K562 (cell line): ENCODE data around the gene ZNF598. TPM values are rescaled to one million over a fixed set of nuclear protein-coding genes. Genes with fewer than 3 reads are reported as not detected.
A peak's percentile ranks its signal among the peaks of the same experiment; 100 is the strongest.

ENCODE experiments used
- ATAC-seq: fragments of 200-7000 bp; cut with Tn5 transposase; 3 replicates; pipeline ENCODE4 v1.9.1; 2020; ENCODE audit warnings: moderate library complexity
- BruUV-seq: library from RNA; stranded (reverse); fragments of 400-500 nt; replicated peaks from 2 replicates; lab custom pipeline; 2021; lab: Mats Ljungman, UMichigan
- CTCF ChIA-PET: fragments of 300-600 bp; formaldehyde crosslinking; extraction: SDS; loops from one replicate; lab custom pipeline; 2021; ENCODE audit warnings: low intra/inter-chr PET ratio; lab: Yijun Ruan, JAX
- POLR2A ChIA-PET: fragments of 300-600, 350-650 bp; sonication (Branson Sonifier 250); formaldehyde crosslinking; extraction: SDS; loops from one replicate; lab custom pipeline; 2021; ENCODE audit warnings: antibody characterized with exemption, inconsistent platforms; lab: Yijun Ruan, JAX
- DNase-seq, 4 experiments: peaks; one replicate each; pipeline versions ENCODE4 v3.0.0 to v3.0.0-alpha.2; 2011 to 2018; ENCODE audit warnings: low spot score in 3 of 4, mixed read lengths in 3 of 4; ENCODE audit errors: extremely low read depth in 1 of 4
- FAIRE-seq: peaks from 2 replicates; lab custom pipeline; 2011; peaks lifted over from hg19 to GRCh38; lab: Jason Lieb, UNC
- H2AFZ ChIP-seq: 2 replicates; pipeline ENCODE4 v1.6.0; 2011; ENCODE audit warnings: low read depth, low read length, control low read depth, inconsistent platforms
- H3K27ac ChIP-seq: fragments of 200-600 bp; 3 replicates; pipeline ENCODE4 v1.8.0; 2011; ENCODE audit warnings: low read depth, mild to moderate bottlenecking, control low read depth, inconsistent platforms, low read length, moderate library complexity, mixed read lengths; ENCODE audit errors: extremely low read depth
- H3K27me3 ChIP-seq, 2 experiments: fragments of 300-600 bp in 1 of 2; 2 replicates in 1 of 2; 3 replicates in 1 of 2; pipeline versions ENCODE4 v1.6.0 to v1.8.0; 2011; ENCODE audit warnings: inconsistent platforms in 2 of 2, low read length in 2 of 2, mild to moderate bottlenecking in 1 of 2, mixed read lengths in 1 of 2, moderate library complexity in 1 of 2; ENCODE audit not compliant: control insufficient read depth in 2 of 2, insufficient read depth in 2 of 2
- H3K36me3 ChIP-seq: fragments of 300-600 bp; 3 replicates; pipeline ENCODE4 v1.8.0; 2011; ENCODE audit warnings: mild to moderate bottlenecking, low read length, inconsistent platforms; ENCODE audit not compliant: control insufficient read depth, insufficient read depth
- H3K4me1 ChIP-seq, 2 experiments: fragments of 200-600 bp in 1 of 2; replicated peaks in 1 of 2; 2 replicates in 1 of 2; 3 replicates in 1 of 2; pipeline versions ENCODE4 v1.5.1 to v1.8.0; 2011; ENCODE audit warnings: inconsistent platforms in 2 of 2, low read length in 2 of 2, mild to moderate bottlenecking in 1 of 2, mixed read lengths in 1 of 2, moderate library complexity in 1 of 2; ENCODE audit not compliant: control insufficient read depth in 2 of 2, insufficient read depth in 2 of 2
- H3K4me2 ChIP-seq: 2 replicates; pipeline ENCODE4 v1.6.1; 2011; ENCODE audit warnings: low read length, control low read depth, inconsistent platforms, mixed read lengths; ENCODE audit not compliant: insufficient read depth
- H3K4me3 ChIP-seq: fragments of 200-600 bp; sonication (generic), shearing (Covaris generic); 2 replicates; pipeline ENCODE4 v1.5.1; 2016; ENCODE audit warnings: control low read depth, inconsistent platforms
- H3K79me2 ChIP-seq: fragments of 200-600 bp; 3 replicates; pipeline ENCODE4 v1.8.0; 2011; ENCODE audit warnings: low read length, inconsistent platforms; ENCODE audit not compliant: control insufficient read depth, insufficient read depth
- H3K9ac ChIP-seq, 2 experiments: 2 replicates each; pipeline versions ENCODE4 v1.6.0 to v1.6.1; 2011; ENCODE audit warnings: low read depth in 2 of 2, low read length in 2 of 2, control low read depth in 1 of 2, inconsistent platforms in 1 of 2, mild to moderate bottlenecking in 1 of 2, mixed read lengths in 1 of 2; ENCODE audit not compliant: insufficient read depth in 1 of 2
- H3K9me1 ChIP-seq: one replicate; pipeline ENCODE4 v1.6.0; 2011; ENCODE audit warnings: inconsistent platforms, mild to moderate bottlenecking, low read length, moderate library complexity; ENCODE audit not compliant: control insufficient read depth, insufficient read depth
- H3K9me3 ChIP-seq: replicated peaks from 2 replicates; pipeline ENCODE4 v1.5.1; 2011; ENCODE audit warnings: low read depth, low read length, inconsistent platforms; ENCODE audit not compliant: control insufficient read depth, insufficient read depth
- H4K20me1 ChIP-seq: replicated peaks from 2 replicates; pipeline ENCODE4 v1.6.1; 2011; ENCODE audit warnings: low read length, inconsistent platforms, mixed read lengths; ENCODE audit not compliant: control insufficient read depth, insufficient read depth
- CGGBP1 ChIP-seq: fragments of 250-450 bp; sonication (Bioruptor Pico); IDR thresholded peaks from 2 replicates; pipeline ENCODE4 v1.9.0; 2021; ENCODE audit warnings: mild to moderate bottlenecking
- DDX20 ChIP-seq: fragments of 450-650 bp; IDR thresholded peaks from 2 replicates; pipeline ENCODE4 v1.6.1; 2016; ENCODE audit warnings: missing genetic modification characterization, low read depth, mild to moderate bottlenecking, missing compliant biosample characterization, moderate library complexity
- HDAC1 ChIP-seq, 2 experiments: fragments of 450-650 bp; IDR thresholded peaks; 2 replicates each; pipeline ENCODE4 v1.6.1; 2016 to 2017; ENCODE audit warnings: inconsistent platforms in 1 of 2, mild to moderate bottlenecking in 1 of 2, moderate library complexity in 1 of 2
- HDAC6 ChIP-seq: IDR thresholded peaks from 2 replicates; pipeline ENCODE4 v1.6.1; 2012; ENCODE audit warnings: low read depth, mild to moderate bottlenecking, control low read depth, inconsistent platforms, low read length, moderate library complexity
- HIVEP1 ChIP-seq: fragments of 250-450 bp; sonication (Bioruptor Pico); IDR thresholded peaks from 2 replicates; pipeline ENCODE4 v1.4.0; 2020; ENCODE audit warnings: mild to moderate bottlenecking
- MED1 ChIP-seq: sonication (generic); formaldehyde crosslinking; IDR thresholded peaks from 2 replicates; pipeline ENCODE4 v1.8.1; 2023; ENCODE audit warnings: missing genetic modification reagents, borderline replicate concordance
- NFIC ChIP-seq: fragments of 450-650 bp; IDR thresholded peaks from 2 replicates; pipeline ENCODE4 v1.6.1; 2017; ENCODE audit warnings: mild to moderate bottlenecking, inconsistent platforms
- NR2C1 ChIP-seq, 2 experiments: fragments of 450-650 bp; IDR thresholded peaks; 2 replicates each; pipeline ENCODE4 v1.6.1; 2017; ENCODE audit warnings: mild to moderate bottlenecking in 2 of 2, antibody characterized with exemption in 1 of 2, inconsistent platforms in 1 of 2, missing compliant biosample characterization in 1 of 2, missing genetic modification characterization in 1 of 2
- POLR2B ChIP-seq: fragments of 450-650 bp; IDR thresholded peaks from 2 replicates; pipeline ENCODE4 v1.6.1; 2018; ENCODE audit warnings: low read depth; ENCODE audit not compliant: partially characterized antibody
- POLR3A ChIP-seq: IDR thresholded peaks from 2 replicates; pipeline ENCODE4 v1.6.1; 2011; ENCODE audit warnings: borderline replicate concordance, mild to moderate bottlenecking, moderate library complexity; ENCODE audit not compliant: insufficient read length, insufficient read depth; ENCODE audit errors: extremely low read depth
- SIN3A ChIP-seq, 2 experiments: fragments of 150-350 bp in 1 of 2; IDR thresholded peaks; 2 replicates each; pipeline ENCODE4 v1.6.1; 2011 to 2016; ENCODE audit warnings: borderline replicate concordance in 2 of 2, low read depth in 2 of 2, low read length in 2 of 2, mild to moderate bottlenecking in 2 of 2, moderate library complexity in 2 of 2; ENCODE audit not compliant: control insufficient read depth in 1 of 2
- SMAD2 ChIP-seq: fragments of 150-350 bp; IDR thresholded peaks from 2 replicates; pipeline ENCODE4 v1.6.1; 2014; ENCODE audit warnings: low read depth, mild to moderate bottlenecking, low read length
- SPI1 ChIP-seq: IDR thresholded peaks from 2 replicates; pipeline ENCODE4 v1.6.1; 2011; ENCODE audit warnings: low read depth, low read length, control low read depth, borderline replicate concordance
- U2AF1 ChIP-seq: fragments of 200-400 bp; formaldehyde crosslinking; optimal IDR thresholded peaks from 2 replicates; pipeline ENCODE3; 2017; ENCODE audit warnings: mild to moderate bottlenecking, low read depth, low read length, moderate library complexity
- USF1 ChIP-seq: sonication (generic); formaldehyde crosslinking; IDR thresholded peaks from 2 replicates; pipeline ENCODE4 v1.9.0; 2022; ENCODE audit warnings: mild to moderate bottlenecking, missing genetic modification reagents
- ZNF12 ChIP-seq: sonication (generic); formaldehyde crosslinking; IDR thresholded peaks from 2 replicates; pipeline ENCODE4 v1.4.0; 2020; ENCODE audit warnings: mild to moderate bottlenecking, missing genetic modification reagents
- ZNF197 ChIP-seq: fragments of 200-800 bp; sonication (Bioruptor generic); IDR thresholded peaks from 2 replicates; pipeline ENCODE4 v1.6.1; 2016; ENCODE audit warnings: low read depth, missing genetic modification characterization, missing compliant biosample characterization
- ZNF408 ChIP-seq: fragments of 250-450 bp; sonication (Bioruptor Pico); IDR thresholded peaks from 2 replicates; pipeline ENCODE4 v1.4.0; 2020; ENCODE audit warnings: low read depth, mild to moderate bottlenecking, moderate library complexity
- ZNF445 ChIP-seq: fragments of 250-450 bp; sonication (Bioruptor Pico); IDR thresholded peaks from 2 replicates; pipeline ENCODE4 v1.4.0; 2020; ENCODE audit warnings: low read depth, mild to moderate bottlenecking, moderate library complexity
- WGBS: fragments of 100-300 bp; shearing (Covaris generic); methylation state at CpG from one replicate; pipeline ENCODE4 v1.1.6; 2016; ENCODE audit warnings: low coverage, mixed read lengths; ENCODE audit not compliant: insufficient coverage; ENCODE audit errors: missing lambda C conversion rate; 5-methylcytosine and 5-hydroxymethylcytosine counted together
- in situ Hi-C: fragments of 300-500 bp; cut with MboI; formaldehyde crosslinking; loops from 4 replicates; pipeline ENCODE4 v1.15.0; 2018; ENCODE audit warnings: inconsistent platforms, mixed read lengths
- intact Hi-C: fragments of 100-400 bp; cut with micrococcal nuclease; formaldehyde crosslinking; loops from 2 replicates; pipeline ENCODE4 v1.14.2; 2022
- polyA plus RNA-seq, 8 experiments: library from polyadenylated mRNA; depleted of rRNA in 4 of 8; stranded (reverse) in 5 of 8; unstranded in 3 of 8; fragments of >200 nt; fragmentation: Nextera tagmentation in 2 of 8; fragmentation: Illumina TruSeq in 1 of 8; extraction: Ambion mirVana in 2 of 8; extraction: Trizol in 1 of 8; gene quantifications; 2 replicates each; pipeline versions ENCODE4 v1.2.1 to v1.2.3, GENCODE V29; 2011 to 2014; ENCODE audit warnings: inconsistent platforms in 1 of 8, missing spikeins in 1 of 8
- total RNA-seq, 7 experiments: library from RNA; depleted of rRNA in 6 of 7; stranded (reverse); fragments of >200 nt in 6 of 7; fragmentation: Illumina TruSeq in 2 of 7; extraction: Trizol in 2 of 7; gene quantifications; 2 replicates each; pipeline versions ENCODE4 v1.2.1 to v1.2.3, GENCODE V29; 2011 to 2021; ENCODE audit warnings: low replicate concordance in 1 of 7

Gene ZNF598
- total and polyA plus RNA-seq, 9 of the 15 experiments (the other 6 are each of a cell fraction or from before 2014, with no cell fraction given), result 0.11 to 115 (median 29.6) TPM

DNA sequence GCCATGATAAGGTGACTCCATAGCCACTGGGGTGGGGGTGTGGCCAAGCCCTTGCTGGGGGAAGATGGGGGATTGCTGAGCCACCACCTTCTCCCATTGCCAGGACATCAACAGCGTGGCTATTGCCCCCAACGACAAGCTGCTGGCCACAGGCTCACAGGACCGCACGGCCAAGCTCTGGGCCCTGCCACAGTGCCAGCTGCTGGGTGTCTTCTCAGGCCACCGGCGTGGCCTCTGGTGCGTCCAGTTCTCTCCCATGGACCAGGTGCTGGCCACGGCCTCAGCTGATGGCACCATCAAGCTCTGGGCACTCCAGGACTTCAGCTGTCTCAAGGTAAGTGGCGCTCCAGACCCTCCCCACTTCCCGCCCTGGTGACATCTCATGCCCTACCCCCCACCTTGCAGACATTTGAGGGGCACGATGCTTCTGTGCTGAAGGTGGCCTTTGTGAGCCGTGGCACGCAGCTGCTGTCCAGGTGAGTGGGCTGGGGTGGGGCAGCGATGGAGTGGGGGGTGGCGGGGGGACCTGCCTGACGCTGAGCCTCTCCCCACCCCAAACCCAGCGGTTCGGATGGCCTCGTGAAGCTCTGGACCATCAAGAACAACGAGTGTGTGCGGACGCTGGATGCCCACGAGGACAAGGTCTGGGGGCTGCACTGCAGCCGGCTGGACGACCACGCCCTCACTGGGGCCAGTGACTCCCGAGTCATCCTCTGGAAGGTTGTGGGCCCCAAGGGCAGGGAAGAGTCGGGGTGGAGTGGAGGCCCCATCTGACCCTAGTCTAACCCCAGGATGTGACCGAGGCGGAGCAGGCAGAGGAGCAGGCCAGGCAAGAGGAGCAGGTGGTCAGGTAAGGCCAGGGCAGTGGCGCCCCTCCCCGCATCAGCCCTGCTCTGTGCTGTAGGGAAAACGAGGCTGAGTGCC, 32.4 kb downstream of the ZNF598 start:
- H3K36me3 ChIP-seq, result peaks cover 62% of the 10 kb centered on the region; the same call in 2 of the 3 replicates

More for the DNA sequence above, 32.4 kb downstream of the ZNF598 start:
- TF ChIP-seq NFIC, result no peak
- no peak for TF ChIP-seq MED1
- TF ChIP-seq NR2C1 (IDR thresholded peaks at IDR 0.05), result no peak
- no peak for TF ChIP-seq NR2C1 (tag; IDR thresholded peaks at IDR 0.05)
- TF ChIP-seq HIVEP1, result no peak
- TF ChIP-seq U2AF1, result no peak
- TF ChIP-seq HDAC1 (IDR thresholded peaks at IDR 0.05), result no peak
- no peak for TF ChIP-seq DDX20
- TF ChIP-seq SIN3A (IDR thresholded peaks at IDR 0.05; ENCODE audit: borderline replicate concordance in 2 of 2, control insufficient read depth in 1 of 2, low read depth in 2 of 2, low read length in 2 of 2), result no peak
- TF ChIP-seq ZNF12, result no peak
- TF ChIP-seq CGGBP1, result no peak
- no peak for TF ChIP-seq USF1 (CRISPR knock-in tag)
- TF ChIP-seq SMAD2, result no peak
- TF ChIP-seq ZNF445 (CRISPR knock-in tag), result no peak
- no peak for TF ChIP-seq SPI1
- no peak for TF ChIP-seq ZNF408 (CRISPR knock-in tag)
- no peak for TF ChIP-seq ZNF197 (CRISPR knock-in tag)
- TF ChIP-seq POLR2B, result no peak
- no peak for TF ChIP-seq HDAC6
- TF ChIP-seq POLR3A, result no peak
- intact Hi-C loops, result no loop called here
- H3K79me2 ChIP-seq, result peaks cover 23% of the 10 kb centered on the region
- peaks cover 3 to 91% of the 10 kb centered on the region in 2 experiments; a peak in 3 of 5 replicates for H3K4me1 ChIP-seq
- H3K4me3 ChIP-seq, result no peak overlapping the region
- H3K27ac ChIP-seq, result no peak overlapping the region
- no peak for ATAC-seq
- no peaks in the 10 kb centered on the region for H4K20me1 ChIP-seq
- 92% methylated on average over 22 of the region's 33 CpGs for WGBS
- no peaks in the 10 kb centered on the region for H3K9me3 ChIP-seq
- ChIA-PET POLR2A (interaction anchor here (0.6 to 2.7 kb wide), 6 partner anchors 8 to 48 kb away, joined by 3 to 30 read pairs (median 4); partner anchors contain the start of gene RPS2), CTCF (no interaction called here)
- no peak for FAIRE-seq
- H3K4me2 ChIP-seq, result no peak overlapping the region
- peak in 1 of 4 experiments; percentile 25 for DNase-seq
- no peaks in the 10 kb centered on the region for H3K27me3 ChIP-seq
- H2AFZ ChIP-seq, result no peak overlapping the region
- H3K9ac ChIP-seq, result no peak overlapping the region
- BruUV-seq, result no TSS peak
- in situ Hi-C loops, result no loop called here
- no peaks in the 10 kb centered on the region for H3K9me1 ChIP-seq
